ENCODE results near the gene ATG10.

DNA sequence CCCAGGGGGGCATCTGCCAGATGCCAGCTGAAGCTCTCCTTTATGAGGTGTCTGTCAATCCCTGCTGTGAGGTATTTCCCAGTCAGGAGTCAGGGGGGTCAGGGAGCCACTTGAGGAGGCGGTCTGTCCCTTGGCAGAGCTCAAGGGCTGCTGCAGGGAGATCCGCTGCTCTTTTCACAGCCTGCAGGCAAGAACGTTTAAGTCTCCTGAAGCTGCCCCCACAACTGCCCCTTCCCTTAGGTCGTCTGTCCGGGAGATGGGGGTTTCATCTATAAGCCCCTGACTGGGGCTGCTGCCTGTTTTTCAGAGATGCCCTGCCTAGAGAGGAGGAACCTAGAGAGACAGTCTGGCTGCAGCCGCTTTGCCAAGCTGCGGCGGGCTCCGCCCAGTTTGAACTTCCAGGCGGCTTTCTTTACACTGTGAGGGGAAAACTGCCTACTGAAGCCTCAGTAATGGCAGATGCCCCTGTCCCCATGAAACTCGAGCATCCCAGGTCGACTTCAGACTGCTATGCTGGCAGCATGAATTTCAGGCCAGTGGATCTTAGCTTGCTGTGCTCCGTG is 158.0 kb downstream of the ATG10 start:
- TF ChIP-seq CTCF (IDR thresholded peaks at IDR 0.05; ENCODE audit: insufficient read depth, low read depth, low read length) (no peak), EZH2 (IDR thresholded peaks at IDR 0.05; ENCODE audit: insufficient read depth, low read length) (no peak)

Data from astrocyte (in vitro differentiated cells and primary cell).